GM18907 (cell line): ENCODE data around the gene LYZ.
A peak's percentile ranks its signal among the peaks of the same experiment; 100 is the strongest.

Source experiments
- ATAC-seq: cut with Tn5 transposase; IDR thresholded peaks from one replicate; pipeline ENCODE4 v1.9.1; 2021; ENCODE audit warnings: mild to moderate bottlenecking, moderate library complexity; ENCODE audit not compliant: unreplicated experiment

The LYZ gene

DNA sequence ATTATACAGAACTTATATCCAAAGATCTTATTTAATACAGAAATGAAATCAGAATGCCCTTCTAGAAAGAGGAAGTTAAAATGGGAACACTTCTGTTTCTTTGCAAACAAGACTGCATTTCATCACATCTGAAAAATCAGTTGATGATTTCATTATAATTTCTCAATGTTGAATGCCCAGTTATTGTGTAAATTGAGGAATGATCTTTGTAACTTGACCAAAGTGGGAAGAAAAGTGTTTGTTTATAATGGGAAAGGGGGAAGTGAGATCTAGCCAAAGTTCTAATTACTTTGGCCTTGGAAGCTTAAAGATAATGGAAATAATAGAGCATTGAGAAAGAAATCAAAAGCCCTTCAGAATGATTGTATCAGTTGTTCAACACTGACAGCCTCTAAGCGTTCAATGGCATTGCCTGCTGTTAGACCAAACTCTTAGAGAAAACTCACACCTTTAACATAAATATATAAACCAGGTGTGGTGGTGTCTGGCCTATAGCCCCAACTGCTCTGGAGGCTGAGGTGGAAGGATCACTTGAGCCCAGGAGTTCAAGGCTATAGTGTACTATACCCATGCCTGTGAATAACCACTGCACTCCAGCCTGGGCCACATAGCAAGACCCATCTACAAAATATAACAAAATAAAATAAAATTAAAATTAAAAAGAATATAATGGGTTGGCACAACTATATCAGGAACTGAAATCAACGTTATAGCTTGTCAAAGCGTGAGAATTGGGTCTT lies 9.9 kb upstream of the LYZ start:
- ATAC-seq: no peak

DNA sequence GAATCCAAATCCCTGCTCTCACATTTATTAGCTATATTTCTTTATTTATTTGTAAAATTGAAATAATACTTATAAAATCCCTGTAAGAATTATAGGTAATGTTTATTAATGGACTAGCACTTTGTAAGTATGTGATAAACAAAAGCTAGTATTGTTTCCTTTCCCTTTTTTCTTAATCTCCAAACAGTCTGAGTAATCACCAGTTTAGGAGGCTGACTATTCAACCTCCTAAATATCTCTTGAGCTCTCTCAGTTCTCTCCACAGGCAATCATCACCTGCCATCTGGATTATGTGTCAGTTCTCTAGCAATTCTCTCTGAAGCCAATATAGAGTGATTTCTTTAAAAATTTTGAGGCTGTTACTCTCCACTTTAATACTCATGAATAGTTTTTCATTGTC lies 9.2 kb upstream of the LYZ start:
- no peak for ATAC-seq

DNA sequence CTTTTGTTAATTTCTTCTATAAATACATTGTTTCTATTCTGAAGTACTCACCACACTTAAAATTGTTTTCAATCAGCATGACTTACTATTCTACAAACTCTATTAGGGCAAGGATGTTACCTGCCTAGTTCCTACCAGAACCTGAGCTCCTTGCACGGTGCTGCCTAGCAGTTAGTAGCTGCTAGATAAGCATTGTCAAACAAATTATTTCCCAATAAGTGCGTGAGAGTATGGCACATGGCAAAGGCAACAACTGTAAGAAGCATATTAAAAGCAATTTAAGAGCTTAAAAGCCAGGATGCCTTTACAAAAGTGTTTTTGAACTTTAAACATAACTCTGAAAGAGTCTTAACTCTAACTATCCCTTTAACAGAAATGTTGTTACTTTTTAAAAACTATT lies 8.2 kb upstream of the LYZ start:
- no peak for ATAC-seq

GRCh38 chr12:69341328-69341727 lies 6.9 kb upstream of the LYZ start:
- ATAC-seq: no peak

GRCh38 chr12:69342421-69342820 lies 5.8 kb upstream of the LYZ start:
- ATAC-seq: no peak

DNA sequence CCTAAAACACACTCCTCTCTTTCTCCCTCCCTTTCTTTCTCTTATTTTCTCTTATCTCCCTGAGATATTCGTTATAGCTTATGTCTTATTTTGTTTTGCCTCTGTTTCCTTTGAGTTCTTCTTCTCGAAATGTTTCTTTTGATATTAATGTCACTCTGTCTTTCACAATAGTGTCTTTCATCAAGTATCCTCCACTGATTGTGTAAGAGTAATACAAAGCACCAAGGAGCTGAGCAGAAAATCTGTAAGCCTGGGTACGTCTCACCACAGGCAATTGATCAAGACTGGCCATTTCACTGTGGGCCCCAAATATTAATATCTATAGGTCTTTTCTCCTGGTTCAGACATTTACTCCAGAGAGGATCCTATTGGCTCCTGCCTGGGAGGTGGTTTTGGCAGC lies 4.8 kb upstream of the LYZ start:
- no peak for ATAC-seq

DNA sequence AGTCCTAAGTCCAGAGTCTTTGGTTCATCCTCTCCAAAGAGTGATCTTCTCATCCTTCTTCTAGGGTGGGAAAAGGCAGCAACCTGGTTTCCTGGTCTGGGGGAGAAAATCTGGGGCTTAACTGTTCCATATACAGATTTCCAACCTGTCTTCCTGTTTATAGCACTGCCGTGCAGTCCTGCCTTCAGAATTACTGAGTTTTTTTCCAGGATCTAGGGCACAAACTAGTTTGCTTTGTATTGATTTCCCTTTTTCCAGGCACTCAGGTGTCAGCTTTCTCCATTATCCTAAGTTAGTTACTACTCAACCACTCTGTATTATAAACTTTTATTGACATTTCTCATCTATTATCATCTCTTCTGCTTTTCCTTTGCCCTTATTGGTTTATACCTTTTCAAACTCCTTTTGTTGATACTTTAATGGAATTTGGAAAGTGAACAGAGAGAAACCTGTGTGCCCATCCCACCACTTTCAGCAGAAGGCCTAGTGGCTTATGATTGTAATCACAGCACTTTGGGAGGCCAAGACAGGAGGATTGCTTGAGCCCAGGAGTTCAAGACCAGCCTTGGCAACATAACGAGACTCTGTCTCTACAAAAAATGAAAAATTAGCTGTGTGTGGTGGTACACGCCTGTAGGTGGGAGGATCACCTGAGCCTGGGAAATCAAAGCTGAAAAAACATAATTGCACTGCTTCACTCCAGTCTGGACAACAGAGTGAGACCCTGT lies 4.1 kb upstream of the LYZ start:
- ATAC-seq: no peak

DNA sequence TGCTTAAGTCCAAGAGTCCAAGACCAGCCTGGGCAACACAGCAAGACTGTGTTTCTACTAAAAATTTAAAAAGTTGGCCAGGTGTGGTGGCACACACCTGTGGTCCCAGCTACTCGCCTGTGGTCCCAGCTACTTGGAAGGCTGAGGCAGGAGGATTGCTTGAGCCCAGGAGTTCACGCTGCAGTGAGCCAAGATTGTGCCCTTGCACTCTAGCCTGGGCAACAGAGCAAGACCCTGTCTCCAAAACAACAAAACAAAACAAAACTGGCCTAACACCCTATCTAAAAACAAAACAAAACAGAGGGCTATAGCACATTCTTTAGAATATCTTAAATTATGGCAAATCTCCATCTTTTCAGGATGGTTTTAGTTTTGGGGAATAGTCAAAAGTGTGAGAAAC lies 3.1 kb upstream of the LYZ start:
- ATAC-seq: no peak

DNA sequence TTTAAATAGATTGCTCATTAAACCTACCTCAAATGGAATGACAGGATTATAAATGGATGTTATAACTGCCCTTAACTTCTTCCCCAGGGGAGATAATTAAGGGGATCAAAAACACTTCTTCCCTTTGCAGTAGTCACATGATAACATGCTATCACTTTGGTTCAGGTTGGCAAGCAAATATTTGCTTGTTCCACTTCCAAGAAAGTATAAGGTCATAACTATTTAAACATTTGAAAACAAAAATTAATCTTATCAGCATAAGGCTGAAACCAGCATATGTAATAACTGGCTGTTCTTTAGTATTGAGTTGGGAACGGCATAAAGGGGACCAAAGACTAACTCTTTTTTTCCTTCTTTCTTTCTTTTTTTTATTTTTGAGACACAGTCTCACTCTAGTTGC lies 2.4 kb upstream of the LYZ start:
- ATAC-seq: no peak

GRCh38 chr12:69350002-69350626 lies 1.9 kb downstream of the LYZ start:
- ATAC-seq: no peak

GRCh38 chr12:69350777-69351176 lies 2.6 kb downstream of the LYZ start:
- no peak for ATAC-seq

GRCh38 chr12:69351462-69352236 lies 3.5 kb downstream of the LYZ start:
- ATAC-seq: no peak

DNA sequence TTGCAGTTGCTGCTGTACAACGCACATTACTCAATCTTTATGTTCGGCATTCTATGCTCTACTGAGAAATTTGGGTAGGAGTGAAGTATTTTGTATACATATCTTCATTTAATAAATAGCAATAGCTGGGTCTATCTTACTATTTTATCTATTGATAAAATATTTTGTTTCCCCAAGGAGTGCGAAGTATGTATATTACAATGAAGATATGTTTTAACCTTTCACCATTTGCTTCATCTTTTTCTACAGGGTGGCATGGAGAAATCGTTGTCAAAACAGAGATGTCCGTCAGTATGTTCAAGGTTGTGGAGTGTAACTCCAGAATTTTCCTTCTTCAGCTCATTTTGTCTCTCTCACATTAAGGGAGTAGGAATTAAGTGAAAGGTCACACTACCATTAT lies 4.7 kb downstream of the LYZ start:
- no peak for ATAC-seq

DNA sequence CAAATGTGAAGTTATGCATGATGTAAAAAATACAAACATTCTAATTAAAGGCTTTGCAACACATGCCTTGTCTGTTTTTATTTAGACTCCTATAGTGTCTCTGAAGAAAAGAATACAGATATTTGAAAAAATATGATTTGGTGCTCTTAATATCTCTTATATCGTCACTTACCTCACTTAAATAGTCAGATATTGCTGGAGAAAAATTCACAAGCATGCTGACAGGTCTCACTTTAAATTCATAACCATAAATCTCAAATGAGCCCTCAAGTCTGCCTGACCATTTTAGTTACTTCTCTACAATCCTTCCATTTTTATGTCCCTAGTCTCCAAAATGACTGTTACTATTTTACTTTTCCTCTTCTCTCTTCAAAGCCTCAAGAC lies 6.0 kb downstream of the LYZ start:
- no peak for ATAC-seq

- no peak for ATAC-seq
Observed at GRCh38 chr12:69354556-69355187, 6.5 kb downstream of the LYZ start.

DNA sequence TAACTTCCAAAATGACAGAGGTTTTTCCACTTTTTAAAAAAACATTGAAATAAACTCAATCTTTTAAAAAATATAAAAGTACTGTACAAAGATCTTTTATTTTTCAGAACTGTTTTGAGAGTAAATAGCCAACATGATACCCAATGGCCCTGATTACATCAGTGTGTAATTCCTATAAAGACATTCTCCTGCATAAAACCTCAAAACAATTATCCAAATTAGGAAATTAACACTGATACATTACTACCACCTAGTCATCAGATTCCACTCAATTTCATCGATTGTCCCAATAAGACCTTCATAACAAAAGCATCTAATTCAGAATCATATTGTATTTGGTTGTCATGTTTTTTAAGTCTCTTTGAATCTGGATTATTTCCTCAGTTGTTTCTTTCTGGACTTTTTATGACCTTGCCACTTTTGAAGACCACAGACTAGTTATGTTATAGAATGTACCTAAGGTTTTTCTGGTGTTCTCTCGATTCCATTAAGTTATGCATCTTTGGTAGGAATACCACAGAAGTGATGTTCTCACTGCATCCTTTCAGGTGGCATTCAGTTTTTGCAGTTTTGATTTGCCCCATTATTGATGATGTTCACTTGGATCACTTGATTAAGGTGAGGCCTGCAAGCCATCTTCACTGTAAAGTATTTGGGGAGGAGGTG lies 7.3 kb downstream of the LYZ start:
- ATAC-seq: no peak

DNA sequence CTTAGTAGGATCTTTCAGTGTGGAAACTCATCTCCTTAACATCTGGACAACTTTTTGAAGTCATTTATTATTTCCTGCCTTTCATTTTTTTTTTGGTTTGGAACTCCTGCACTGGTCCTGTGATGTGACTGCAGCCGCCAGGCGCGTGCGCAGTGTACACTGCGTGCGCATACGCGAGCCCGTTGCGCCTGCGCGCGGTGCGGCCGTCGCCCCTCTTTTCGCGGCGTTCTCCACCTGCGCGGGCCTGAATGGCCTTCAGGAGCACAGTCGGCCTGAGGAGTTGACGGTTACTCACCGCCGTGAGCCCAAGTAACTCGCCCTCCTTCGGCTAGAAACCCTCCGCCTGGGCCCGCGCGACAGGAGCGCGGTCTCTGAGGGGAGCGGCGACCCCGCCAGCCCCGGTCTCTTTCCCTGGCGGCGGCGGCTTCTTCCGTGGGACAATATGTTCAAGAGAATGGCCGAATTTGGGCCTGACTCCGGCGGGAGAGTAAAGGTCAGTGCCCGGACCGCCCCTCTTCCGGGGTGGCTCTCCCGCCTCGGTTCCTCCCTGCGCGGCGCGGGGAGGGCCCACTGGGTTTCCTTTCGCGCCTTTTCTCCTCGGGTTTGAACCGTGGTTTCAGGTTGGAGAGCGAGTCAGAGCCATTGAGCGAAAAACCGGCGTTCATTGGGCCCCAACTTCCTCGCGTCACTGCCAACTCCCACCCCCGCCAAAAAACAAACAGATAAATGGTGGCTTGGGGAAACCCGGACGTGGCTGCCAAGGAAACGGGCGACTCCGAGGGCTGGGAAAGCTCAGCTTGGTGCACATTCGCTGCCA lies 11.6 kb downstream of the LYZ start, which contains the start of gene YEATS4:
TSS of gene YEATS4 (plus strand) at position 213 of the 817 bp plus-strand sequence. CDS start at position 443, 230 bp downstream.
- ATAC-seq: peak; percentile 87

DNA sequence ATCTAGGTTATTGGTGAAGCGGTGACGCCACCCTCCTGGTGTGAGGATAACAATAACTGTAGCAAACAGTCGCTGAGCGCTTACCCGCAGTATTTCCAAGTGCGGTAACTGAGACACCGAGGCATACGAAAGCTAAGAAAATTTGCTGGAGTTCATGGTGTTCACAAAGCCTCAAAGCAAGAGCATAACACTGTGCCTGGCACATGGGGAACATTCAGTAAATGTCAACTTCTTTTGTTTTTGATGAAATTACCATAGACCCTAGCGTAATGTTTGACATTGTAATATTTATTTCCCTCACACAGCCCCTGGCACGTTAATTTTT lies 12.1 kb downstream of the LYZ start:
- no peak for ATAC-seq

DNA sequence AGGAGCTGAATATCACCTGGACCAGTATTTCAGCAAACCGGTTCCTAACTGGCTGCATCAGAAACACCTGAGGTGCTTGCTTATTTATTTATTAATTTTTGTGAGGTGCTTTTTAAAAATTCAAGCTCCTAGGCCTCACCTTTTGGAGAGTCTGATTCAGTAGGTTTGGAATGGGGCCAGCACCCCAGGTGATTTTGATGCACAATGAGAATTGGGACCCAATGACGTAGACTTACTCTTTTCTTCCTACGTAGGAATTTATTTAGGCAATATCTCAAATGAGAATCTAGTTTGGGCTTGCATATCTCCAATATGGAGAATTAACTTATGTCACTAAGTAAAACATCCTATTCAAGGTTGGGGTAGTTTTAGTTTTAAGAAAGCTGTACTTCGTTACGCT lies 18.6 kb downstream of the LYZ start:
- no peak for ATAC-seq

DNA sequence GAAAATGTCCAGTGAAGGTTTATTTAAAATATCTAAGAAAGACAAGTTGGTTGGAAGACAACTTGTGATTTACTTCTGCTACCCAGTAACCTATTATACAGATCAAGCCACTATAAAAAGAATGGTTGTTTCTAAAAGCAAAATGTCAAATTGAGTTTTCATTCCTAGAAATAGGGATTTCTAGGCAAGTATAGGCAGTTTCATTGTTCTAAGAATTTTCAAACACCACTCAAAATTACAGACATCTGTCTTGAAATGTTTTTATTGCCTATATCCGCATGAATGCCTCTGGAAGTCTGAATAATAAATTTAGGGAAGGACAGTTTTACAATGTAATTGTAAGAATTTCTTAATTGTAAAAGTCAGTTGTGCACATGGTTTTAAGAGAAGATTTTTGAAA lies 20.0 kb downstream of the LYZ start:
- no peak for ATAC-seq
